HG03432 (cell line): ENCODE results near the gene PPP2R2B.

Experiments
- ATAC-seq: cut with Tn5 transposase; IDR thresholded peaks from one replicate; pipeline ENCODE4 v1.9.1; 2021; ENCODE audit warnings: mild to moderate bottlenecking, moderate library complexity; ENCODE audit not compliant: unreplicated experiment

Gene PPP2R2B

DNA sequence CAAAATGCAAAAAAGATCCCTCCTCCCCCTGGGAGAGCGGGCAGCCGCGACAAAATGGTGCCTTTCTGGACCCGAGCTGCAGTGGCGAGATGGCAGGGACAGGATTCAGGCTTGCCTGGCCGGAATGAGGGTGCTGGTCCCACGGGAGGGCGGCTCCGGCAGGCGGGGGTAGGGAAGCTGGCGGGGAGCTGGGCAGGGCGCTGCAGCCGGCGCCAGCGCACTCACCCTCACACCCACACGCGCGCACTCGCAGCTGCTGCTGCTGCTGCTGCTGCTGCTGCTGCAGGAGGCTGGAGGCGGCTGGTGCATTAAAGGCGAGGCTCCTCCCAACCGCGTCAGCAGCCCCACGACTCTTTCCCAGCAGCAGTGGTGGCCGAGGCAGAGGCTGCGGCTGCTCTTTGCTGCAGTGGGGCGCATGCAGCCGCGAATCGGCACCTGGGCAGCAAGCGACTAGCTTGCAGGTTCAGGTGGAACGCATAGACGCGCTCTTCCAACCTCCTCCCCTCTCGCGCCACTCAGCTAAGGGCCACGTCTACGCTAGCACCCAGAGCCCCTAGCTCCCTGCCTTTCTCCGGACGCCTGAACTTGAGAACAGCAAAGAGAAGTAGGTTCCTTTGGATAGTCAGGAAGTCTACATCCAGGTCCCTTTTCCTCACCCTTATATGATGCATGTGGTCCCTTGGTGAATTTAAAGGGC lies at the start of gene PPP2R2B:
Gene PPP2R2B (minus strand): TSS at position 282 of the 697 bp plus-strand sequence.
- peak; percentile 53 for ATAC-seq

DNA sequence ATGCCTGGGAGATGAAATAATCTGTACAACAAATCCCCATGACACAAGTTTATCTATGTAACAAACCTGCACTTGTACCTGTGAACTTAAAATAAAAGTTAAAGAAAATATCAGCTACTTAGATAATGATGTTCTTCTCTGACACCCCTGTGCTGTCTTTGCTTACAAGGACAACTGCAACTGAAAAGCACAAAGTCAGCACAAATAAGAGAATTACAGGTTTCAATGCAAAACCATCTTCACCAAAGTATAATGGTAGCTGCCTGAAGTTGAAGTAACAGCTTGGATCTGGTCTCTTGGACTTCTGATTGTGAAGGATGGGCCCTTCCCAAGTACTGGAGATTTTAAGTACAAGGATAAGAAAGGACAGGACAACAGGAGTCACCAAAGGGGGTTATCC lies 45.6 kb upstream of the PPP2R2B start:
- ATAC-seq, result no peak

DNA sequence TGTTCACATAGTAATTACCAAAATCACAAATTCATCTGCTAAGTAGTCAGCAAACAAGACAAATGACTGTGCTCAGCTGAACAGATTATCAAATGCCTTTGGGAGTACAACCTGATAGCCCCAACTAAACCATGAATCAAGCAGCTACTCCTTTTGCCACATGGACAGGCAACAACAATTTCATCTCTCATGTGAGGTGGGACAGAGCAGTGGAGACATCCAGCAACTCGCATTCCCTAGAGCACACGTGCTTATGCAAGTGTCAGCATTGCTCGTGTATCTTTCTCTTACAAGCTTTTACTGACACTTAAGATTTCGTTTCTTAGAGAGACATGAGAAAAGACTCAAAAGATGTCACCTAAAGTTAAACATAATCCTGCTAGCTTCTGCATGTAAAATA lies 42.7 kb upstream of the PPP2R2B start:
- ATAC-seq, result no peak

DNA sequence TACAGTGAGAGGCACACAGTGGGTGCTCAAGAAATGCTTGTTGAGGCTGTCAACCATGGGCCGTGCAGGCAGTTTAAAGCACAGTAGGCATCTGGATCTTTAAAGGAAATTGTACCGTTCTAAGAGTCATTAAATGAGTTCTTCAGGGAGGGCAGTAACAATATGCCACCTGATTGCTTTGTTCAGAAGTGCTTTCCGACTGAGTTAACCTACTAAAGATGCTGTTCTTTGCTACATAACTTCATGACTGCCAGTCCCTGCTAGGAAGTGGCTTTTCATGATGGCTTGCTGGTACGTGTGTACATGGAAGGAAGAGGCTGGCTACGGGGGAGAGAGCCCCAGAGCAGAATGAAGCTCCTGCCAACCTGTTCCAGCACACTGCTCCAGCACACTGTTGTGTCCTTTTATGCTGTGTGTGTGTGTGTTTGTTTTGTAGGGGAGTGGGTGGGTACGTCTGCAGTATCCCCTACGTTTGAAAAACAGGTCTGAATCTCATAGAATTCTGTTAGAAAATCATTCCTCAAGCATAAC lies 41.9 kb upstream of the PPP2R2B start:
- no peak for ATAC-seq

DNA sequence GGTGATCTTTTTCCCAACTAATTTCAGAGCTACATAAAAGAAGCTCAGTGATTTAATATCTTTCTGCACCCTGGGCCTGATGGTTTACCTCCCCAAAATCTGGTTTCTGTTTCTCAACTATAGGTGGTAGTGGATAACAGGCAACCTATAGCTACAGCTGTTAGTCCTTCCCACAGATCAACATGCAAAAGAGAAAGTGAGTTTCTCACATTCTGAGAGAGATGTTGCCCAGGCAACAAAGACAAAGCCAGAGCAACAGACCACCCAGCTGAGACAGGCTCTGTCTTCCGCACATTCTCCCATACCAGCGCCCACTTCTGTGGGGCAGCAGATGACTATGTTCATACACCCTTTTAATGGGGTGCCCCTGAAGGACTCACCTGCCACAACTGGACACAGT lies 40.7 kb upstream of the PPP2R2B start:
- no peak for ATAC-seq

DNA sequence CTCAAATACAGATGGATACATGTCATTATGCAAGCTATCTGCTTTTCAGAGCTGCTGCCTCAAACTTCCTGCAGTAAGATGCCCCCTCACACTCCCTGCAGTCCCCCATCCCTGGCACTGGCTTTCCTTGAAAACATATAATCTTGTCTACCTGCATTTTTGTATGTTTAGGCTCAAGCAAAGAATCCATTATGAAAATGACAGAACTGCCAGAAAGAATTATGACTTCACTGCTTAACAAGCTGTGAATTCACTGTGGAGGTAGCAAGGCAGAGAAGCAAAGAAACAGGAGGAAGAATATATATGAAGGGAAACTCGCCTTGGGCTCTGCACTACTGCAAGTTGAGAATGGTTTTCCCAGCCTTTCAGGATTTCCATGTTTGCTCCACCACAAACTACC lies 39.4 kb upstream of the PPP2R2B start:
- no peak for ATAC-seq

DNA sequence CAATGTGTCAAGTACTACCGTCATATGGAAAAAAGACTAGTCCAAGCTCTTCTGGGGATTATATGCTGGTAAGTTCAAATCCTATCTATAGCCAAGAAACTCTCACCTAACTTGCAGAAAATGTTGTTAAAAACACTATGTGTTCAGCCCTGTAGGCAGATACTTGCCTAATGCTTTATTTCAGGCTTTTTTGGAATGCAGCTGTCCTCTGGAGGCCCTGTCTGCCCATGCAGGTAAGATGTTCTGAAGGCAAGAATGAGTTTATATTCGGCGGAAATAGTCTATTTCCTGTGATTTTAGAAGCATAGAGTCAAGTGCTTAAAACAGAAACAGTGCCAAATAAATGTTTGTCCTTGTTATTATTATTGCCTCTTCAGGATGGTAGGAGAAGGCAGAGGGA lies 34.3 kb upstream of the PPP2R2B start:
- ATAC-seq, result no peak

DNA sequence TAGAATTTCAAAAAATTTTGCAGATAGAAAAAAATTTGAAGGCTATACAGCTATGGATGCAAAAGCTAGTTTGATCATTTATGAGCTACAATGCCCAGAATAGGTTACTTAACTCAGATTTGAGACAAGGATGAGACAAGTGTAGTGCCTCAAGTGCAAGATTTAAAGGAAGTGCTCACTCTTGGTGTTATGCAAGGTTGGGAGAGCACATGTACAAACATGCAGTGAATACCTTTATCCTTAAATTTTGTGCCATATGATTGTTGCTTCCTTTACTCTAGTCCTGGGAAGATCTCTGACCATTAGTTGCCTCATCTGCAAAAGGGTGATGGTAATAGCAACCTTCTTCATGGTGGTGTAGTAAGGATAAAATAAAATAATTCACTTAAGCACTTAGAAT lies 31.7 kb upstream of the PPP2R2B start:
- no peak for ATAC-seq

DNA sequence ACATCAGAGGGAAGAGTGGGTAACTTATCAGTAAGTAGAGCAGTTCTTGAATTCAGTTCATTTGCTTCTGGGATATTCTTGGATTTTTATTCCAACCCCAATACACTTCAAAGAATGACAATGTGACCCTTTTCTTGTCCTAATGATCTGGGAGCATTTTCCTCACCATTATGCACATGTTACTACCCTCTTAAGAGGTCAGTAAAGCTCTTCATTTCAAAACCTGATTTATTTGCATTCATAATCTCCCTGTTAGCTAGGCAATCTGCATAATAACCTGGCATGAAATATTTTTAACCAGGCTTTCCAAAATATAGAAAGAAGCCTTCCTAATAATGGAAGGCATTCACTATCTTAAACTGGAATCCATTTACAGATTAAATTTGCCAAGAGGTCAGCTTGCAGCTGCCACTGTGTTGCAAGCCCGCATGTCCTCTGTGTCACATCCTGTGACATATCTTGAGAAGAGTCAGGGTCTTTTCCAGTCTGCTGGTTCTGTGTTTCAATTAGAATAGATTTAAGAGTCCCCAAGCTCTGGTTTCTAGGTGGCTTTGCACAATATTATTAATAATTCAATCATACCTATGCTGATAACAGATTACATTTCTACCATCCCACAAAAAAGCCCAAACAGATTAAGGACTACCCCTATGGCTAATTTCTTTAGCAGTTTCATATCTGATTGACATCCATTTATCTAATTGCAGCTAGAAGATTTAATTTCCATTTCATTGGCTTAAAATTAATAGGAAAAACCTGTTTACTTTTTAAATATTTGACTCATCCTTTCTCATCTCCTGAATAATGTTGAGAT lies 30.9 kb upstream of the PPP2R2B start:
- no peak for ATAC-seq

DNA sequence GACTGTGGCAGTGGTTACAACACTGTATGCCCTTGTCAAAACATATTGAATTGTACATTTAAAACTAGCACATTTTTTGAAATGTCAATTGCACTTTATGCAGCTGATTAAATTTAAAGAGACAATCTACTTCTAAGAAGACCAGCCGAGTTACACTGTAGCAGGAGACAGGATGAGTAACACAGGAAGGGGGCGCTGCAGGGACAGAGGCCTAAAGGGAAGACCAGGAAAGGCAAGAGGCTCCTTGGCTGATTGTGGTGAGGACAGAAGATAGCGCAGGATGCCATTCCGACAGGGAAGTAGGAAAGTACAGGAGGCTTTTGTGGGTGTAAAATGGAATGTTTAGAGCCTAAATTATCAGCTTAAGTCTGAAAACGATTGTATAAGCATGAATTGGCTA lies 28.2 kb upstream of the PPP2R2B start:
- ATAC-seq, result no peak

DNA sequence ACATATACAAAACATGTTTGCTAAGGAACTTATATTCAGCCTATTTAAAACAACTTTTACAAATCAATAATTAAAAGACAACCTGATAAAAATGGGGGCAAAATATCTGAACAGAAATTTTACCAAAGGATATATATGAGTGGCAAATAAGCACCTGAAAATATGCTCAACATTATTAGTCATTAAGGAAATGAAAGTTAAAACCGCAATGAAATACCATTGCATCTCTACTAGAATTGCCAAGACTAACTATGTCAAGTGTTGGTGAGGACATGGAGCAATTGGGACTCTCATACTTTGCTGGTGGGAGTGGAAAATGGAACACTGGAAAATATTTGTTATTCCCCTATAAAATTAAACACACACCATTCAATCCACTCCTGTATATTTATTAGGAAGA lies 26.3 kb upstream of the PPP2R2B start:
- no peak for ATAC-seq

DNA sequence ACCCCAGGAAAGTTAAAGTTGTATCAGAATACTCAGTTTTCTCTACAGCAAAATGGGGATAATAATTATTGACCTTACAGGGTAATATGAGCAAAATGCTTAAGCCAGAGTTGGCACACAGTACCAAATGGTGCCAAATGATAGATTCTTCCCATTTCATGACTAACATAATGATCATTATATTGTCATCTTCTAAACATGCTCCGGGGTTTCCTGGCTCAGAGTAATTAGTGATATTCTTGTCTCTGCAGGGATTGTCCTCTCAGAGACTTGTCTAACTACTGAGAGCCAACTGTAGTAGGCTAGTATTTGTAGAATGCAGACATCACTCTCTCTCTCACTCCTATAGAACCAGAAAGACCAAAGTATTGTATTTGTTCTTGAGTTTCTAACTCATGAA lies 25.2 kb upstream of the PPP2R2B start:
- ATAC-seq, result no peak

DNA sequence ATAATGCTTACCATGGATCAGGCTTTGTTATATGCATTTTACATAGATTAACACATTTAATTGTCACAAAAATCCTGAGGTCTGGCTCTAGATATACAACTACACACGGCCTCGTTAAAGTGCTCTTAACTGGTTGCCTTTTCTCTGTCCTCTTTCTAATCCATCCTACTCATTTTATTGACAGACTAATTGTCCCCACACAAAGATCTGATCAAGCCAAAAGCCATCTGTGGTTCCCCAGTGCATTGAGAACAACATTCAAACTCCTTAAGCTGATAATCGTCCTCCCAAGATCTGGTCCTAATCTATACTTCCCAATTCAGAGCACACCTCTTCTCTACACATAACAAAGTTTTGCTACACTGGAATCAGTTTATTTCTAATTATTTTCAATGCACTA lies 23.9 kb upstream of the PPP2R2B start:
- no peak for ATAC-seq

DNA sequence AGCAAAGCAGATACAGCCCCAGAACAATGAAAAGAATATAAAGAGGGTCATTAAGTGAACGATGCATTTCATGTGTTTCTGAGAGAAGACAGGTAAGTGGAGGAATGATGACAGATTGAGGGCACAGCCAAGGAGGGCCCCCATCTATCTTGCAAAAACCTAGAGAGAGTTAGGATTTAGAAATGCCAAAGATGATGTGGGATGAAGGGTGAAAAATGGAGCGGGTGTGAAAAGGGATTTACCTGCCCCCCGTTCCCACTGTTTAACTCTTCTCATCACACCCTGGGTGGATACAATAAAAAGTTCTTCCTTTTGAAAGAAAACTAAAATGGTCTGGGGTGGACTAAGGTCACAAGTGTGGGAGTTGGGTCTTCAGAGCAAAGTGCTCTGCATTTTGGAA lies 18.5 kb upstream of the PPP2R2B start:
- ATAC-seq, result no peak

DNA sequence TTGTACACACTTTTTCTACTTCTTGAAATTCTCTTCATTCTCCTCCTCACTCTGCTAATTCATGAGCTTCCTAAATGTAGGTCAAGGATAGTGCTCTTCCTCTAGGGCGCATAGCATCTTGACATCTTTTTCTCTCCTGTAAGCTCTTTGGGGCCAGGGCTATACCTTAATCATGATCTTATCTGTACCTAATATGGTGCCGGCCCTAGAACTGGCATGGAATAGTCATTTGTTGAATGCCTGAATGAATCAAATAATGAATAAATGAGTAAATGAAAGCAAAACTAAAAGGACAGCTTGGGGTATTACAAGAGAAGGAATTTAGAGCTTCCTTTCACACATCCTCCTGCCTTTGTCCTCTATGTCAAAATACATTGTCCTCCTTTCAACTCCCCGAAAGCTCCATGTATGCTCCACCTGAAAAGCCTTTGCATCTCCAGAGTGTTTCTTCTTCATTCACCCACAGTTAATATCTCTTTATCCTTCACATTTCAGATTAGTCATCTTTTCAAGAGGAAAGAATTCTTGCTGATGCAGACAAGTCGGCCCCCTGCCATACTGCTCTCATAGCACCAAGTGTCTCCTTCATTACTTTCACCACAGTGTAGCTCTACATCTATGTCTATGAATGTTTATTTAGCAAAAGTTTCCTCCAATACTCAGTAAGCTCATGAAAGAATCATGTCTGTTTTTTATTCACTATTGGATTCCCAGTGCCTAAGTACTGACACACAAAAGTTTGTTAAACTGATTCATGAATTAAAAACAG lies 16.4 kb upstream of the PPP2R2B start:
- no peak for ATAC-seq

DNA sequence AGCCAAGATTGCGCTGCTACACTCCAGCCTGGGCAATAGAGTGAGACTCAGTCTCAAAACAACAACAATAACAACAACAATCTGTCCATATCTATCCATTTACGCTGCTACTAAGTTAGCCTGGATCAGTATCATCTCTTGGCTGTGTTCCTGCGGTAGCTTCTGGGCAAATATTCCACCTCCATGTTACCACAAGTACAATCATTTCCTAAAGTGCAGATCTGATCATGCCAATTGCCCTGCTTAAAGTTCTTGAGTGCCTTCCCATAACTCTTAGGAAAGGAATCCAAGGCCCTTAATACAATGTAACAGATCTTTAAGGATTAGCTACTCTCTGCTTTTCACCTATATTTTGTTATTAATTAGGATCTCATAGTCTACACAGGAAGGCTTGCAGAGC lies 15.4 kb upstream of the PPP2R2B start:
- ATAC-seq, result no peak

DNA sequence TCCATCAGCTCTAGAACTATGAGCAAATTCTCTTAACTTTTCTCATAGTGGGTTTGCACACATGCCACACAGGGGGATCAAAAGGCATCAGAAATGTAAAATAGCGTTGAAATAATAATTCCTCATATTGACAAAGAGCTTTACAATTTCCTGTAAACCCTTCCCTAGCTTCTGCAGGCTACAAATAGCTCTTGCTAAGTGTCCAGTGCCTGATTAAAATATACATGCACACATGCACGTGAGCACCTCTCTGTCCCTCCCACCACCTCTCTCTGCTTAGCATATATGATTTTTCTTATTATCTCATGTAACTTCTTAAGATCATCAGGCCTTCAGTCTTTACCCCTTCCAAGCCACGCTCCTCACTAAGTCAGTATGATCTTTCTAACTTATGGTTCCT lies 13.7 kb upstream of the PPP2R2B start:
- ATAC-seq, result no peak

DNA sequence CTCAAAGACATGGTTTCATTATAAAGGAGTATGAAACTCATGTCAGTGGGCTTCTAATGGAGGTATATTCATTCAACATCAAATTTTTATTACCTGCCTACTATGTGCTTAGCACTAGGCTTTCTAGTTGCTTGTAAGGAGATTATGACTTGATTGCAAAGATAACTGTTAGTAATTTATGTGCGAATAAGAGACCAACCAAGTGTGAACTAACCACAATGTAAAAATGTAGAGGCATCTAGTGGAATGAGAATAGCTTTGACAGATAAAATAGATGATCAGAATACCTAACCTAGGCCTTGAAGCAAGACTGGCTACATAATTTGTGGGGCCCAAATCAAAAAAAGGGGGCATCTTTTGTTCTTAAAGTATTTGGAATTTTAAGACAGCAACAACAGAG lies 13.0 kb upstream of the PPP2R2B start:
- no peak for ATAC-seq

DNA sequence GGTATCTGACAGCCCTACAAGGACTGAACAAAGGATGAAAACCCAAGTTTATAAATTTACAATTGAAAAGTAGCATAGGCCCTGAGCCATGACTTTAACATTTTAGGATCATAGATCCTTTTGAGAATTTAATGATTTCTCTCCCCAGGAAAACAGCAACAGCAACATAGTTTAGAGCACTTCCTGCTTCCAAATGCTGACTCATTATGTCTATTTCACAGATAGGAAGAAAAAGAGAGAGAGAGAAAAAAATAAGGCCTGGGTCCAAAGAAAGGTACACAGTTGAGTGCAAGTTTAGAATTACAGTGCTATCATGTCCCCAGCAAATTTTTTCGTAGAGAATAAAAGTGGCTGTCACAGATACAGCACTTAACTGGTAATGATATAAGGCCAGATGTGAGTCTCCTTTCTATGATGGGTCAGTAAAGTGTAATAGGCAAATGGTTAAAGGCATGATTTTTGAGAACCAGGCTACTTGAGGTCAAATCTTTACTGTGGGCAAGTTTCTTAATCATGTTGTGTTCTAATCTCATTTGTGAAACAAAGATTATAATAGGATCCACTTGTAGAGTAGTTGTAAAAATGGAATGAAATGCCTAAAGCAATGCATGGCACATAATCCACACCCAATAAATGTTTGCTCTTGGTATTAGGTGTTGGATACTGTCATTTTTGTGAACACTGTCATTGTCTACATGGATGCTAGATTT lies 12.3 kb upstream of the PPP2R2B start:
- ATAC-seq, result no peak

DNA sequence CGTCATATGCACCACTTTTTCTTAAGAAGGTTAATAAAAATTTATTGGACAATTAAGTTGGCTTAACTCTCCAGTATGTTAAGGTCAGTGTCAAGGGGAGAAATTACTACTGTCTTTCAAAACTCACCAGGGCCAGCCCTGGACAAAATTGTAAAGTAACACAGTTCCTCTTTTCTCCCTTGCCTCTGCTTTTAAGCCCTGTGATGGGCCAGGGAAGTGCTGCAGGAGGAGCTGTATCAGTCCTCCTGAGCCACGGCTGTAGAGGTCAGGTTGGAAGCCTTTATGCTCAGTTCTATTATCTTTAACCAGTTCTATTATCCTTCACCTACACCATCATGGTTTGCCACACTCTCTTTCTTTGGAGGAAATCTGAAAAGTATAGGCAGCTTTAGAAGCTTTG lies 11.5 kb upstream of the PPP2R2B start:
- ATAC-seq, result no peak

DNA sequence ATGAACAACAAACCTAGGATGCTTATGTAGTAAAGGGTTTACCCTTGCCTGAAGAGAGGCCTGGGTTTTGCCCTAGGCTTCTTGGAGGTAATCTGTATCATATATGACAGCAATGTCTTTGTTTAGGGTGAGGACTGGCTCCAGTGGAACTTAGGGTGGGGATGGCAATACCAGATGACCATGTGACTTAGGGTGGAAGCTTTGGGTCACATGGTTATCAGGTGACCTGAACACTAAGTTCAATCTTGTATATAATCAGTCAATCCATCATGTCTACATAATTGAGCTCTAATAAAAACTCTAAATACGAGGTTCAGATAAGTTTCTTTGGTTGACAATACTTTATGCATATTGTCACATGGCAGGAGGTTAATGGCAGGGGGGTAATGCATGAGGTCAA lies 10.6 kb upstream of the PPP2R2B start:
- ATAC-seq, result no peak
